ENCODE results near the gene CEP164. TPM values are rescaled to one million over a fixed set of nuclear protein-coding genes. Genes with fewer than 3 reads are reported as not detected.

Gene CEP164
- total and polyA plus RNA-seq, 7 donors, result 2.0 to 12.4 (median 5.7) TPM

DNA sequence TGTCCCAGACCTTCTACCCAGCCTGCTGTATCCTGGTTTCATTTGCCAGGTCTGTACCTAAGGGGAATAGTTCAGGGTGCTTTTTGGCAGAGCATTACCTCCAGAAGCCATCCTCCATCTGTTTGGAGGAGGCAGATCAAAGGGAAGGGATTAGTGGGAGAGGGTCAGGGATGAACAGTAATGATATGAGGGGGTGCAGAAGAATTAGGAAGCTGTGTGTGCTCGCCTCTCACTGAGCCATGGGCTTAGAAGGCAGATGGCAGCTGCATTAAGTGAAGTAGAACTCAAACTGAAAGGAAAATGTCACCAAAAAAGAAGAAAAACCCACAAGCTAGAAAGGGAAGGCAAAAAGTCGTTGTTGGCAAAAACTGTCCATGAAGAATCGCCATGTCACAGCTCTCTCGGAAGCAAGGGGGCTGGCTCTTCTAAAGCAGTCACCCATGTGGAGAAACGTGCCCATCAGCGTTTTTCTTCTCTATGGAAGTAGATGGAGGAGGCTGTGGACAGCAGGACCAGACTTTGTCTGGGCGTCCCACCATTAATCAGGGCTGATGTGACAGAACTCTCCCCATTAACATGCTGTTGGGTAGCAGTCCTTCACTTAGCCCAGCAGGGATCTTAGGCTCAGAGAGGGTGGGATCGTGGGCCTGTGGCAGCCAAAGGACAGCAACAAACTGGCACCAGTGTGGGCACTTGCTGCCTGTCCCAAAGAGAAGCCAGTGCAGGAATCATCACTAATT is 46.8 kb downstream of the CEP164 start:
- TF ChIP-seq, protein P1, sequence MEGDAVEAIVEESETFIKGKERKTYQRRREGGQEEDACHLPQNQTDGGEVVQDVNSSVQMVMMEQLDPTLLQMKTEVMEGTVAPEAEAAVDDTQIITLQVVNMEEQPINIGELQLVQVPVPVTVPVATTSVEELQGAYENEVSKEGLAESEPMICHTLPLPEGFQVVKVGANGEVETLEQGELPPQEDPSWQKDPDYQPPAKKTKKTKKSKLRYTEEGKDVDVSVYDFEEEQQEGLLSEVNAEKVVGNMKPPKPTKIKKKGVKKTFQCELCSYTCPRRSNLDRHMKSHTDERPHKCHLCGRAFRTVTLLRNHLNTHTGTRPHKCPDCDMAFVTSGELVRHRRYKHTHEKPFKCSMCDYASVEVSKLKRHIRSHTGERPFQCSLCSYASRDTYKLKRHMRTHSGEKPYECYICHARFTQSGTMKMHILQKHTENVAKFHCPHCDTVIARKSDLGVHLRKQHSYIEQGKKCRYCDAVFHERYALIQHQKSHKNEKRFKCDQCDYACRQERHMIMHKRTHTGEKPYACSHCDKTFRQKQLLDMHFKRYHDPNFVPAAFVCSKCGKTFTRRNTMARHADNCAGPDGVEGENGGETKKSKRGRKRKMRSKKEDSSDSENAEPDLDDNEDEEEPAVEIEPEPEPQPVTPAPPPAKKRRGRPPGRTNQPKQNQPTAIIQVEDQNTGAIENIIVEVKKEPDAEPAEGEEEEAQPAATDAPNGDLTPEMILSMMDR (IDR thresholded peaks at IDR 0.05), result no peak
- Histone ChIP-seq H3K9me3 (no peaks in the 10 kb centered on the region), H3K4me3 (no peak overlapping the region), H3K27me3 (ENCODE audit: insufficient read depth in 3 of 3, low read length in 2 of 3) (no peaks in the 10 kb centered on the region), H3K4me1 (no peaks in the 10 kb centered on the region), H3K36me3 (ENCODE audit: insufficient read depth in 1 of 2, low read depth in 1 of 2) (peaks cover 3 to 51% of the 10 kb centered on the region in 2 donors), H3K27ac (no peak overlapping the region)
- DNase-seq (no peak), ATAC-seq (no peak)
- intact Hi-C loops (cut with DNase I), result no loop called here
- WGBS, 3 donors, result 75 to 80% (median 76%) methylated on average over 8 of the region's 8 CpGs

DNA sequence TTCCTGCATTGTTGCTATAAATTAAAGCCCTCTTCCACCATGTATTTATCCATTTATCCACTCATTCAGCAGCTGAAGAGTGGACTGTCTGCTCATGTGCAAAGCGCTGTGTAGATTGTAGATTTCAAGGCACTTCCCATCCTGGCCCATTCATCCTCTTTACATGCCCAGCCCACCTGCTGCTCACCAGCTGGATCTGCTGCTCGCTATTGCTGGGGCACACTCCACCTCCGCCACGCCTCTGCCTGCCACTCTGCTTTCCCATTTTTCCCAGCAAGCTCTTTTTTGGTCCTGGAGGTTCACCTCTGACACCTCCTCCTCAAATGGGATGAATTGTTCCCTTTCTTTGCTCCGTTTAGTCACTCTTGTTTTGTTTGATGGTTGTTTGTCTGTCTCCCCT is 48.3 kb downstream of the CEP164 start:
- no peak overlapping the region for H3K4me3 ChIP-seq
- H3K4me1 ChIP-seq, result no peaks in the 10 kb centered on the region
- DNase-seq (no peak), ATAC-seq (no peak)
- no peaks in the 10 kb centered on the region for H3K27me3 ChIP-seq (ENCODE audit: insufficient read depth in 3 of 3, low read length in 2 of 3)
- no peaks in the 10 kb centered on the region for H3K9me3 ChIP-seq
- no peak overlapping the region for H3K27ac ChIP-seq
- TF ChIP-seq, protein P1 (IDR thresholded peaks at IDR 0.05), result no peak
- 90 to 96% (median 95%) methylated on average over 5 of the region's 5 CpGs for WGBS, 3 donors
- intact Hi-C loops (cut with DNase I), result no loop called here
- peaks cover 3 to 58% of the 10 kb centered on the region in 2 donors for H3K36me3 ChIP-seq (ENCODE audit: insufficient read depth in 1 of 2, low read depth in 1 of 2)

GRCh38 chr11:117376517-117376916 is 48.9 kb downstream of the CEP164 start:
- H3K4me1 ChIP-seq, result no peaks in the 10 kb centered on the region
- H3K27me3 ChIP-seq (ENCODE audit: insufficient read depth in 3 of 3, low read length in 2 of 3), result no peaks in the 10 kb centered on the region
- ATAC-seq (no peak), DNase-seq (no peak)
- intact Hi-C loops (cut with DNase I), result no loop called here
- TF ChIP-seq, protein P1 (IDR thresholded peaks at IDR 0.05), result no peak
- H3K4me3 ChIP-seq, result no peak overlapping the region
- H3K9me3 ChIP-seq, result no peaks in the 10 kb centered on the region
- H3K27ac ChIP-seq, result no peak overlapping the region
- H3K36me3 ChIP-seq (ENCODE audit: insufficient read depth in 1 of 2, low read depth in 1 of 2), result peaks cover 2 to 58% of the 10 kb centered on the region in 2 donors
- WGBS, 3 donors, result 94 to 98% (median 96%) methylated on average over 2 of the region's 2 CpGs

- intact Hi-C loops (cut with DNase I), result no loop called here
- WGBS, 3 donors, result 71 to 73% (median 73%) methylated on average over 12 of the region's 12 CpGs
- no peak for ATAC-seq
- Histone ChIP-seq H3K36me3 (ENCODE audit: insufficient read depth in 1 of 2, low read depth in 1 of 2) (peaks cover 0 to 60% of the 10 kb centered on the region in 2 donors), H3K4me1 (no peaks in the 10 kb centered on the region), H3K4me3 (no peak overlapping the region), H3K9me3 (no peaks in the 10 kb centered on the region), H3K27ac (peak overlapping the region; percentile 3), H3K27me3 (ENCODE audit: insufficient read depth in 3 of 3, low read length in 2 of 3) (no peaks in the 10 kb centered on the region)
- DNase-seq, result no peak
- TF ChIP-seq, protein P1 (IDR thresholded peaks at IDR 0.05), result no peak
These were observed 51.6 kb downstream of the CEP164 start for GRCh38 chr11:117378976-117379865.
